T-helper 22 cell (primary cell): ENCODE data around the gene MET.
"Not testable (repeated sequence)": the region's sequence is repeated elsewhere in the genome, so short reads cannot be mapped to it uniquely, and the experiment has no call there.

Experiments used
- DNase-seq: peaks from one replicate; pipeline ENCODE4 v3.0.0-alpha.2; 2020; ENCODE audit warnings: low read depth

Gene MET

DNA sequence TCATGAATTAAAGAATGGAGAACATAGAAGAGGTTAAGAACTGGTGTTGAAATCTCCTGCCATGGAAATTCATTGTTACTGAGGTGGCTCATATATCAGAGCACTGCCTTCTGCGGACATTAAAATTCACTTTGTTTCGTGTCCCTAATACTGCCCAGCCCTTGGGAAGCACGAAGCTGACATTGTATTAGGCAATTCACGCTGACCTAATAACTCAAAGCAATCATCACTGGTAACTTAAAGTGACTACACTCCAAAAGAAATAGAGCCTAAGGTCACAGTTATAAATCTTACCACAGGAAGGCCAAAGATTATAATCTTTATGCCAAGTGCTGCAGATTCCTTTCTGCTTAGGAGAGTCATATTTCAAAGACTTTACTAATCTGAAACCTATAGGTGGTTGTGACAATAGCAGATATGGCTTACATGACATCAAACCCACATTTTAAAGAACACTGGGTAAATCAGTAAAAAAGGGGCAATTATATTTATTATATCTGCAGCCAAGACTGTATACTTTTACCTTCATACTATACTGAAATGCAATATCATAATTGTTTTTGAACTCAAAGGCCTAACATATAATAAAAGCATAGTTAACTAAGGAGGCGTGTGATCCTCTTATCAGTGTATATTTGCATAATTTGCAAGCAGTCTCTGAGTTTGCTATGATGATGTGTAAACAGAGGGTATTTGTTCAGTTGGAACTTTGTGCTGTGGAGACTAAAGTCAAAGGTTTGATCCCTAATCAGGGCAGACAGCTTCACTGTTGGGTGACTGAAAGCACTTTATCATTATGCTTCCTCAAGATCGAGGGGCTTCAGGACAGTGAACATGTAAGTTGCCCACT is 138.5 kb downstream of the MET start:
- no peak for DNase-seq

DNA sequence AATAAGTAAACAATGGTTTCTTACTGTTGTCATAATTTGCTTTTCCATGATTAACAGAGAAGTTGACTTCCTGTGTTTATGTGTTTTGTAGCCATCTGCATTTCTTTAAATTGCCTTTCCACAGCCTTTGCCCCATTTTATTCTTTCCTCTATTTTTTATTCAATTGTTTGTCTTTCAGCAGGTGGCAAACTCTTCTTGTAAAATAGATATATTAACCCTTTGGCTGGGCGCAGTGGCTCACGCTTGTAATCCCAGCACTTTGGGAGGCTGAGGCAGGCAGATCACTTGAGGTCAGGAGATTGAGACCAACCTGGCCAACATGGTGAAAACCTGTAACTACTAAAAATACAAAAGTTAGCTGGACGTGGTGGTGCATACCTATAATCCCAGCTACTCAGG is 139.8 kb downstream of the MET start:
- DNase-seq, result no peak

DNA sequence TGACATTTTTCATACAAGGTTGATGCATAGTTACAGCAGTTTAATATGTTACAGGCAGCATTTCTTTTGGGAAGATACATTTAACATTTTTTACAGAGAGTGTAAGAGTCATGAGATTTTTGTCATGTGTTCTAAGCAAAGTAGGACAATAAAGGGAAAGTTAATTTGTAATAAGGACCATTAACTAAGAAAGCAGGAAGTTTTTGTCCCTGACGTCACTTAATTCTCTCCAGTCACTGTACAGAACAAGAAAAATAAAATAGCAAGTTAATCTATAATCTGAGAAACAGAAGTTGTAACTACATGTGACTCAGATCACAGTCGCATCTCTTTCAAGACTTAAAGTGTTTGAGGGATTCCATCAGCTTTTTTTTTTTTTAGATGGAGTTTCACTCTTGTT is 140.9 kb downstream of the MET start:
- no peak for DNase-seq

DNA sequence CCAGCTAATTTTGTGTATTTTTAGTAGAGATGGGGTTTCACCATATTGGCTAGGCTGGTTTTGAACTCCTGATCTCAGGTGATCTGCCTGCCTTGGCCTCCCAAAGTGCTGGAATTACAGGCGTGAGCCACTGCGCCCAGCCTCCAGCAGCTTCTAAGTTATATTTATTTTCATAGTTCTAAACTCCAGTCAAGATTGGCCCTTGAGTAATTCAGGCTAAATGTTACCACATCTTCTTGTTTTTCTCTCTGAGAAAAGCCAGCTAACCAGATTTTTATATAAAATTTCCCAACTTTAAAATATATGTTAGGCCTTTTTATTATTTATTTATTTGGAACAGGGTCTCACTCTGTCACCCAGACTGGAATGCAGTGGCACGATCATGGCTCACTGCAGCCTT is 141.4 kb downstream of the MET start:
- not testable (repeated sequence) for DNase-seq

DNA sequence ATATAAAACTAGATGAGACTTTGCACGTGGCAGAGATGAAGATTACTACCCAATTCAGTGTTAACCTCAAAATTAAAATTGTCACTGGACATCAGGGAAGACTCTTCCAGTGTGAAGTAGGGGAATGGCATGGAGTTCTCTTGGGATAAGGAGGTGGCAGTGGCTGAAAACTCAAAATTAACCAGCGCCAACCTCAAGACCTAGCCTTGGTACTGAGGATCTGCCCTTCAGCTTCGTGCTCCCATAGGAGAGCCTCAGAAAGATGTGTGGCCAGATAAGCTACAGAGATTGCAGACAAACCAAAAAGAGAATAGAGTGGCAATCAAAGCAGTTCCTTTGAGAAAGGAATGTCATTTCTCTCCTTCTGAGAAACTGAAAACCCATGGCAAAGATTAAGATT is 143.0 kb downstream of the MET start:
- DNase-seq, result no peak

DNA sequence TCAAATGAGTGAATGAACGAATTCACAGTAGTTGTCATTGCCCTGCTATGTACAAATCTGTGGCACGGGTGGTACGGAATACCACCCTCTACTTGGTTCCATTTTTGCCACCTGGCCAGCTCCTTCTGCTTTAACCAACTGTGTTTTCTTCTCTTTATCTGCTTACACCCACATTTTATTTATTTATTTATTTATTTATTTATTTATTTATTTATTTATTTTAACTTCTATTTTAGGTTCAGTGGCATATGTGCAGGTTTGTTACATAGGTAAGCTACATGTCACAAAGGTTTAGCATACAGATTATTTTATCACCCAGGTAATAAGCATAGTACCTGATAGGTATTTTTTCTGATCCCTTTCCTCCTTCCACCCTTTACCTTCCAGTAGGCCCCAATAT is 148.2 kb downstream of the MET start:
- no peak for DNase-seq

DNA sequence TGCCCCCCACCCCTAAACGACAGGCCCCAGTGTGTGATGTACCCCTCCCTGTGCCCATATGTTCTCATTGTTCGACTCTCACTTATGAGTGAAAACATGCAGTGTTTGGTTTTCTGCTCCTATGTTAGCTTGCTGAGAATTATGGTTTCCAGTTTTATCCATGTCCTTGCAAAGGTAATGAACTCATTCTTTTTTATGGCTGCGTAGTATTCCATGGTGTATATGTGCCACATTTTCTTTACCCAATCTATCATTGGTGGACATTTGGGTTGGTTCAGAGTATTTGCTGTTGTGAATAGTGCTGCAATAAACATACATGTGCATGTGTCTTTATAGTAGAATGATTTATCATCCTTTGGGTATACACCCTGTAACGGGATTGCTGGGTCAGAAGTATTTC is 149.7 kb downstream of the MET start:
- not testable (repeated sequence) for DNase-seq

DNA sequence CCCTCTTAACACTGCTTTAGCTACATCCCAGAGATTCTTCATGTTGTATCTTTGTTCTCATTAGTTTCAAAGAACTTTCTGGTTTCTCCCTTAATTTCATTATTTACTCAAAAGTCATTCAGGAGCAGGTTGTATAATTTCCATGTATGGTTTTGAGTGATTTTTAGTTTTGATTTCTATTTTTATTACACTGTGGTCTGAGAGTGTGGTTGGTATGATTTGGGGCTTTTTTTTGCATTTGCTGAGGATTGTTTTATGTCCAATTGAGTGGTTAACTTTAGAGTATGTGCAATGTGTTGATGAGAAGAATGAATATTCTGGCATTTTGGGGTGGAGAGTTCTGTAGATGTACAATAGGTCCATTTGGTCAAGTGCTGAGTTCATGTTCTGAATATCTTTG is 152.5 kb downstream of the MET start:
- no peak for DNase-seq

DNA sequence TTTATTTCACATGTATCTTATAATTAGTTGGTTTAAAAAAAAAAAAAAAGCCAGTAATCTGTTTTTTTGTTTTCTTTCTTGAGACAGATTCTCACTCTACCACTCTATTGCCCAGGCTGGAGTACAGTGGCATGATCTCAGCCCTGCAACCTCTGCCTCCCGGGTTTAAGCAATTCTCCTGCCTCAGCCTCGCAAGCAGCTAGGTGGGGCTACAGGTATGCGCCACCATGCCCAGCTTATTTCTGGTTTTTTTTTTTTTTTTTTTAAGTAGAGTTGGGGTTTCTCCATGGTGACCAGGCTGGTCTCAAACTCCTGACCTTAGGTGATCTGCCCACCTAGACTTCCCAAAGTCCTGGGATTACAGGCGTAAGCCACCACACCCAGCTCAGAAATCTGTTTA is 156.3 kb downstream of the MET start:
- DNase-seq, result no peak

DNA sequence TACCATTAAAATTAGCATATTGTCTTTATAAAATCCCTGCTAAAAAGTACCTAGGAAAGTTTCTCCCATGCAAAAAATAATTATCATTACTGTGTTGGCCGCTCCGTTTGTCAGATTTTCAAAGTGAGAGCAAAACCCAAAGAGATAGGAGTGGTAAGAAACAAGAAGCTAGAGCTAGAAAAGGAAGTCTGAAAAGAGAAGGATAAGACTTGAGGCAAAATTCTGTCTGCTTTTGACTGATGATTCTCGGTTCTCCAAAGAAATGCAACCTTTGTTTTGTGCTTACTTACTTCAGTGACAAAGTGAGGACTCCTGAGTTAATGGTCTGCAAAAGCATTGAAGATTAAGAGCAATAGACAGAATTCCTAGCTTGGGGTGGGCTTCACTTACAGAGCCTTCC is 157.0 kb downstream of the MET start:
- no peak for DNase-seq

DNA sequence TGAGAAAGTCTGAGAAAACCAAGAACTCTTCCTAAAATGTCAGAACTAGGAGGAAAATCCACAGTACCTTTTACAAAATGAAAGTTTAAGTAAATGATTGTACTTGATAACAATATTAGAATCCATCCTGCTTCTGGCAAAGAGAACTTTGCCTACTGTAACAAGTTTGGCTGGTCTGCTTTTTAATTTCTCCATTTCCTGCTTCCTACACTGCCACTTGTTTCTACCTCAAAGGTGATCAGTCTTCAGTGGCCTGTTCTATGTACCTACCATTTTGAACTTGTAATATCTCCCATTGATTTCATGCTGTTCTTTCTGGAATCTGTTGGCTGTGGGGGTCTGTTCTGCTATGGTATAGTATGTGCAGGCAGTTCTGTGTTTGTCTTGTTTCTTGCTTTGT is 157.5 kb downstream of the MET start:
- no peak for DNase-seq

DNA sequence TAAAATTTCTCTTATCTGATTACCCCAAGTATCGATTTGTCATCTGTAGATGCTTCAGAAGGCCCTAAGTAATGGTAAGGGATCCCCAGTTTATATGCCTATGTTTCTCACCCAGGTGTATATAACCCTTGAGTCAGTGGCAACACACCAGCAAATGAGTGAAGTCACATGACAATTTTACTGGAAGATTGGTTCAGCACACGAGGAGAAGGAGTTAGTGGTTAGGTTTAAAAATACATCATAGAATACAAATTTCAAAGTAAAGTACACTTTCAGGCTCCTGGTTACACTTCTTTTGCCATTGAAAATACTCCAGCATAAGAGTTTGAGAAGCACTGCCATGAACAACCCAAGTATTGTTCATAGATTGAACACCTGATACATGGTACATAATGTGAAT is 160.7 kb downstream of the MET start:
- DNase-seq, result no peak

DNA sequence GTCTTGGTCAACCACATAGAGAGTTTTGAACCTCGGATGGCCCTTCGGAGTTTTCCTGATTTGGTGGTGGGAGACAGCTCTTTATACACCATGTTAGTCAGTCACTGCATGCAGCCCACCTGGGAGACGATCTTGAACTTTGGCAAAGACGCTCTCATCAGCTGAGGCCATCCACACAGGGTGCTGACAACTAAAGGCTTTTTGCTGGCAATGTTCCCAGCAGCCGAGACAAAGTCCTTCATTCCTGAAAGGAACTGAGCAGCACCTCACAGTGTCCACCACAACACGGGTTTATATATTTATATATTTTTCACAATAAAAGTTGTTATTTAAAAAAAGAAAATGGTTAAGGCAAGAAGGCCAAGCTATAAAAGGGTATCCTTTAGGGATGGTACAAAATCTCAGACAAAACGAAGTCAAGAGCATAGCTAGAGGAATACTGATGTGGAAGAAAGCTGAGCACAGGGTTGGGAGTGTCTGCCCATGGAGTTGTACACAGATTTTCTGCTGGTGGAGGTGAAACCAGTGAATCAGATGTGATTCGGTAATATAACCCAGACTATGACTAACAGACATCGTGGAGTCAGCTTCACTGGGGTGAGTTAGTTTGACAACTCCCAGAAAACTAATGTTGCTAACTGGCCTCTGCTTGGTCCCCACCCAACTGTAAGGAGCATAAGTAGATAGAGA is 163.0 kb downstream of the MET start:
- DNase-seq, result no peak

DNA sequence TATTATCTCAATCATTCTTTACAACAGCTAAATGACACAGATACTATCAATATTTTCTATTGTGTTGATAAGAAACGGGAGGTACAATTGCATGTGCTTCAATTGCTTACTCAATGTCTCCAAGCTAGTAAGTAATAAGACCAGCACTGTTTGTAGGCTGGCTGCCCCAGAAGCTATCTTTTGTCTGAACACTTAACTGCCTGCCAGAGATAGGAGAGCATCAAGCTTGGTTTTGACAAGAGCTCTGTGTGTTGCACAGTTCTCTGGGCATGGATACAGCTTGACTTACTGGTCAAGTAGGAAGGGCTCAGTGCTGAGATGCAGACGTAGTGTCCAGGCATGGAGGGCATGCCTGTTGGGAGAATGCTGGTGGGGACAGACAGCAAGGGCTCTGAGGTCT is 164.1 kb downstream of the MET start:
- no peak for DNase-seq

DNA sequence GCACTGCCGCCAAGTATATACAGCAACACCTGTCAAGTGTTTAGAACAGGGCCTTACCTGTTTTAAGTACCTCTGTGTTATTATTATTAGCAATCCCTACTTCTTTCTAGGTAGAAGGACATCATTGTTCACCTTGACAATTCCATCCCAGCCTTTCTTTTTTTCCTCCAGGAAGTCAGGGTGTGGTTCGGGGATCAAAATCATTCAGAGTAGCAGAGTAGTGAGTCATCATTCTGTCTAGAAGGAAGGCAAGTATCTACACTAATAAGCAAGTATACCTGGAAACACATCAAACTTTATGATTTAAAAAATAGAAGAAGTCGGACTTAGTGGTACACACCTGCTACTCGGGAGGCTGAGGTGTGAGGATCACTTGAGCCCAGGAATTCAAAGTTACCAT is 164.9 kb downstream of the MET start:
- DNase-seq, result no peak

DNA sequence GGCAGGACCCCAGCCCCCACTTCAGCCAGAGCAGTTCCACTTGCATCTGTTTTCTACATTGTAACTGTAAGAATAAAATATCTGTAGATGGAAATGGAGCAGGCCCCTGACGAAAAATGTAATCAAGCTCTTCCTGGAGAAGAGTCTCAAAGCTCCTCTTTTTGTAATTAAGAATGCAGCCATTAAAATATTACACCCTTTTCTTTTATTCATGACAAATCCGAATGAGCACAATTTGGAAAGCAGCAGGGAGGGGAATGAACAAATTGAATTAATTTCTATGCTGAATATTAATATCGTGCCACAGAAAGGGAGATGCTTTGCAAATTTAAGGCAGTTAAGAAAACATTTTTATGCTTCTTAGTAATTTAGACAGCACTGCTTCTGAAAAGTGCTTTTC is 165.6 kb downstream of the MET start:
- DNase-seq, result no peak

DNA sequence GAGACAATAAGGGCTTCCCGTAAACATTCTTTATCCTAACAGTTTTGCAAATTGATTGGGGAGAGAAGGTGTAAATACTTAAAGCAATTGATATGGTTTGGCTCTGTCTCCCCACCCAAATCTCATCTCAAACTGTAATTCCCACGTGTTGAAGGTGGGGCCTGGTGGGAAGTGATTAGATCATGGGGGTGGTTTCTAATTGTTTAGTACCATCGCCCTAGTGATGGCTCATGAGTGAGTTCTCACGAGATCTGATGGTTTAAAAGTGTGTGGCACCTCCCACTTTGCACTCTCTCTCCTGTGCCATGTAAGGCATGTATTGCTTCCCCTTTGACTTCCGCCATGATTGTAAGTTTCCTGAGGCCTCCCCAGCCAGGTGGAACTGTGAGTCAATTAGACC is 168.3 kb downstream of the MET start:
- DNase-seq, result no peak

DNA sequence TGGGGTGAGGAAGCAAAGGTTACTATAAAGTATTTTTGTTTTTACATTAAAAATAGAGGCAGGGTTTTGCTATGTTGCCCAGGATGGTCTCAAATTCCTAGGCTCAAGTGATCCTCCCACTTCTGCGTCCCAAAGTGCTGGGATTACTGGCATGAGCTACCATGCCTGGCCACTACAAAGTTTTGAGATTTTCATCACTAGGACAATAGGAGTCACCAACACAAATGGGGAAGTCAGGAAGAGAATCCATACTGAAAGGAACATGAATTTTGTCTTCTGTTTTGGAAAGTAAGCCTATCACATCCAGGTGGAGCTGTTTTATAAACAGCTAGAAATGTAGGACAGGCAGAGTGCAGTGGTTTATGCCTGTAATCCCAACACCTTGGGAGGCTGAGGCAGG is 170.4 kb downstream of the MET start:
- no peak for DNase-seq

DNA sequence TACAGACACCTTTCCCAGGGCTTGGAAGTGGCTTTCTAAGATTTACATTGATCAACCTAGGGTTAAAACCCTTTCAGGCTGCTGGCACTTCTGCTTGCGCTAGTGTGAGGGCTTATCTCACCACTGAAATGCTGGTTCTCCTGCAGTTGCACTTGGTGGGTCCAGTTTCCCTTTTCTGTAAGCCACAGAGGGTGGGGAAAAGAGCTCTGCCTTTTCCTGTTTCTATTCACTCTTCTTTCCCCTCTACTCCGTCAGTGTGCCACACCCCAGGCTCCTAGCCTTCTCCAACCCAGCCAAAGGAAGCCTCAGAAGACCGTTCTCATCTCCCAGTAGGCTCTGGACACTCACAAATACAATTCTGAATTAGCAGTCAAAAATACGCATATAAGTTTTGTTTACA is 171.4 kb downstream of the MET start:
- DNase-seq, result no peak
